H1 (cell line): ENCODE measurements around the gene MPZL3. TPM values are rescaled to one million over a fixed set of nuclear protein-coding genes. Genes with fewer than 3 reads are reported as not detected.

ENCODE experiments used
- CTCF ChIA-PET: fragments of 300-600 bp; sonication (Branson Sonifier 250); formaldehyde crosslinking; loops from one replicate; lab custom pipeline; 2021; ENCODE audit not compliant: partially characterized antibody; lab: Charles Lee
- POLR2A ChIA-PET: fragments of 300-600 bp; sonication (Branson Sonifier 250); formaldehyde crosslinking; loops from one replicate; lab custom pipeline; 2021; ENCODE audit warnings: inconsistent platforms; ENCODE audit not compliant: partially characterized antibody; lab: Charles Lee
- DNase-seq, 2 experiments: peaks; one replicate each; pipeline versions ENCODE4 v3.0.0 to v3.0.0-alpha.2; 2010 to 2022; ENCODE audit warnings: low spot score in 2 of 2, low read depth in 1 of 2, mixed read lengths in 1 of 2
- FAIRE-seq: peaks from 2 replicates; lab custom pipeline; 2011; peaks lifted over from hg19 to GRCh38; lab: Jason Lieb, UNC
- H2AFZ ChIP-seq: 2 replicates; pipeline ENCODE4 v1.8.1; 2012; ENCODE audit warnings: low read length, inconsistent platforms
- H2AK5ac ChIP-seq: 2 replicates; pipeline ENCODE4 v1.6.1; 2013; ENCODE audit warnings: low read depth, low read length
- H2BK120ac ChIP-seq: replicated peaks from 2 replicates; pipeline ENCODE3; 2013; ENCODE audit warnings: low read depth, low read length, inconsistent platforms
- H2BK12ac ChIP-seq: 2 replicates; pipeline ENCODE4 v1.6.1; 2013; ENCODE audit warnings: low read depth, low read length
- H2BK15ac ChIP-seq: 2 replicates; pipeline ENCODE4 v1.6.1; 2013; ENCODE audit warnings: low read length
- H2BK20ac ChIP-seq: 2 replicates; pipeline ENCODE4 v1.6.1; 2013; ENCODE audit warnings: low read length
- H2BK5ac ChIP-seq: 2 replicates; pipeline ENCODE4 v1.6.1; 2013; ENCODE audit warnings: low read depth, low read length
- H3K14ac ChIP-seq: 2 replicates; pipeline ENCODE4 v1.6.1; 2013; ENCODE audit warnings: inconsistent platforms; ENCODE audit not compliant: insufficient read length
- H3K18ac ChIP-seq: 2 replicates; pipeline ENCODE4 v1.6.1; 2013; ENCODE audit warnings: low read length; ENCODE audit errors: extremely low read depth
- H3K23ac ChIP-seq: 2 replicates; pipeline ENCODE4 v1.6.1; 2013; ENCODE audit warnings: inconsistent platforms; ENCODE audit not compliant: insufficient read length
- H3K23me2 ChIP-seq: 2 replicates; pipeline ENCODE4 v1.6.1; 2013; ENCODE audit warnings: low read depth, low read length
- H3K27ac ChIP-seq: 2 replicates; pipeline ENCODE4 v1.6.1; 2011; ENCODE audit warnings: low read depth, low read length, inconsistent platforms
- H3K27me3 ChIP-seq, 4 experiments: replicated peaks in 1 of 4; 1 replicate in 1 of 4; 2 replicates in 3 of 4; pipeline versions ENCODE4 v1.6.1 to v1.8.1; 2011 to 2013; ENCODE audit warnings: low read length in 3 of 4, mild to moderate bottlenecking in 3 of 4, inconsistent platforms in 2 of 4, mixed read lengths in 2 of 4, moderate library complexity in 1 of 4; ENCODE audit not compliant: control insufficient read depth in 3 of 4, insufficient read depth in 3 of 4; ENCODE audit errors: extremely low read depth in 1 of 4
- H3K36me3 ChIP-seq, 4 experiments: 2 replicates each; pipeline versions ENCODE4 v1.6.1 to v1.8.1; 2011 to 2013; ENCODE audit warnings: mild to moderate bottlenecking in 4 of 4, low read length in 3 of 4, moderate library complexity in 2 of 4, control low read depth in 1 of 4, inconsistent platforms in 1 of 4; ENCODE audit not compliant: insufficient read depth in 4 of 4, control insufficient read depth in 2 of 4
- H3K4ac ChIP-seq: replicated peaks from 2 replicates; pipeline ENCODE3; 2013; ENCODE audit warnings: low read length, low read depth, mixed read lengths, inconsistent platforms; ENCODE audit not compliant: insufficient read length
- H3K4me1 ChIP-seq, 4 experiments: replicated peaks in 1 of 4; 1 replicate in 1 of 4; 2 replicates in 3 of 4; pipeline versions ENCODE4 v1.6.1 to v1.8.1; 2011 to 2013; ENCODE audit warnings: low read length in 3 of 4, inconsistent platforms in 2 of 4, mixed read lengths in 1 of 4; ENCODE audit not compliant: insufficient read depth in 4 of 4, control insufficient read depth in 3 of 4
- H3K4me2 ChIP-seq, 2 experiments: 2 replicates each; pipeline versions ENCODE4 v1.6.1 to v1.8.1; 2011 to 2013; ENCODE audit warnings: low read depth in 2 of 2, low read length in 2 of 2, control low read depth in 1 of 2, inconsistent platforms in 1 of 2, mild to moderate bottlenecking in 1 of 2; ENCODE audit not compliant: insufficient read depth in 1 of 2
- H3K4me3 ChIP-seq, 4 experiments: fragments of 200-600, 300-600 bp in 1 of 4; sonication (generic), shearing (Covaris generic), sonication (Bioruptor Twin) in 1 of 4; 2 replicates each; pipeline versions ENCODE4 v1.5.1 to v1.8.1; 2011 to 2016; ENCODE audit warnings: low read length in 4 of 4, low read depth in 3 of 4, control low read depth in 2 of 4, inconsistent platforms in 2 of 4, mild to moderate bottlenecking in 2 of 4, mixed read lengths in 1 of 4, moderate library complexity in 1 of 4; ENCODE audit not compliant: insufficient read depth in 2 of 4; ENCODE audit errors: extremely low read depth in 1 of 4
- H3K56ac ChIP-seq: replicated peaks from 2 replicates; pipeline ENCODE3; 2013; ENCODE audit warnings: low read depth, mild to moderate bottlenecking, mixed read lengths, low read length, inconsistent platforms; ENCODE audit not compliant: insufficient read length
- H3K79me1 ChIP-seq: 2 replicates; pipeline ENCODE4 v1.6.1; 2013; ENCODE audit warnings: low read depth, low read length, control low read depth
- H3K79me2 ChIP-seq, 2 experiments: 2 replicates each; pipeline versions ENCODE4 v1.6.1 to v1.8.1; 2012 to 2013; ENCODE audit warnings: low read length in 2 of 2, mild to moderate bottlenecking in 2 of 2, inconsistent platforms in 1 of 2; ENCODE audit not compliant: insufficient read depth in 2 of 2, control insufficient read depth in 1 of 2
- H3K9ac ChIP-seq, 4 experiments: replicated peaks in 1 of 4; 1 replicate in 1 of 4; 2 replicates in 3 of 4; pipeline versions ENCODE4 v1.6.1 to v1.8.1; 2011 to 2013; ENCODE audit warnings: low read depth in 3 of 4, low read length in 3 of 4, control low read depth in 2 of 4, mild to moderate bottlenecking in 2 of 4, moderate library complexity in 2 of 4, inconsistent platforms in 1 of 4; ENCODE audit errors: extremely low read depth in 1 of 4
- H3K9me3 ChIP-seq, 2 experiments: 2 replicates each; pipeline versions ENCODE4 v1.6.1 to v1.8.1; 2012 to 2013; ENCODE audit warnings: mild to moderate bottlenecking in 2 of 2, moderate library complexity in 2 of 2, control low read depth in 1 of 2, inconsistent platforms in 1 of 2, low read depth in 1 of 2, low read length in 1 of 2, mixed read lengths in 1 of 2; ENCODE audit not compliant: insufficient read depth in 2 of 2
- H4K20me1 ChIP-seq, 2 experiments: replicated peaks in 1 of 2; 2 replicates each; pipeline versions ENCODE3 to v1.8.1; 2011 to 2013; ENCODE audit warnings: inconsistent platforms in 2 of 2, low read length in 2 of 2, mild to moderate bottlenecking in 1 of 2; ENCODE audit not compliant: insufficient read depth in 2 of 2, control insufficient read depth in 1 of 2
- H4K5ac ChIP-seq: 2 replicates; pipeline ENCODE4 v1.6.1; 2013; ENCODE audit warnings: low read length, low read depth, mixed read lengths, inconsistent platforms; ENCODE audit not compliant: insufficient read length
- H4K8ac ChIP-seq: 2 replicates; pipeline ENCODE4 v1.8.0; 2013; ENCODE audit warnings: mild to moderate bottlenecking, moderate library complexity, low read length, inconsistent platforms; ENCODE audit not compliant: insufficient read depth; ENCODE audit errors: extremely low read depth
- H4K91ac ChIP-seq: replicated peaks from 2 replicates; pipeline ENCODE3; 2013; ENCODE audit warnings: low read length, mixed read lengths, inconsistent platforms; ENCODE audit not compliant: insufficient read length
- BRCA1 ChIP-seq: IDR thresholded peaks from 2 replicates; pipeline ENCODE4 v1.6.1; 2012; ENCODE audit warnings: low read depth, low read length, improper control_type of control experiment
- CHD1 ChIP-seq: IDR thresholded peaks from 2 replicates; pipeline ENCODE4 v1.6.1; 2012; ENCODE audit warnings: low read depth, low read length, improper control_type of control experiment
- CREB1 ChIP-seq: IDR thresholded peaks from 2 replicates; pipeline ENCODE4 v1.6.1; 2012; ENCODE audit warnings: inconsistent platforms
- EP300 ChIP-seq, 2 experiments: IDR thresholded peaks; 1 replicate in 1 of 2; 2 replicates in 1 of 2; pipeline ENCODE4 v1.6.1; 2011 to 2012; ENCODE audit warnings: low read depth in 2 of 2, low read length in 2 of 2, mild to moderate bottlenecking in 2 of 2, borderline replicate concordance in 1 of 2, inconsistent platforms in 1 of 2, moderate library complexity in 1 of 2
- HDAC2 ChIP-seq, 2 experiments: fragments of 300-600 bp in 1 of 2; sonication (generic) in 1 of 2; IDR thresholded peaks; 2 replicates each; pipeline ENCODE4 v1.6.1; 2011 to 2012; ENCODE audit warnings: low read depth in 2 of 2, low read length in 2 of 2, mild to moderate bottlenecking in 2 of 2, moderate library complexity in 2 of 2, borderline replicate concordance in 1 of 2, inconsistent platforms in 1 of 2
- JUN ChIP-seq: IDR thresholded peaks from 2 replicates; pipeline ENCODE4 v1.6.1; 2011; ENCODE audit warnings: low read depth, mild to moderate bottlenecking, improper control_type of control experiment, low read length
- JUND ChIP-seq: IDR thresholded peaks from 2 replicates; pipeline ENCODE4 v1.6.1; 2011; ENCODE audit warnings: mild to moderate bottlenecking, improper control_type of control experiment, low read length
- MAFK ChIP-seq: IDR thresholded peaks from 2 replicates; pipeline ENCODE4 v1.6.1; 2012; ENCODE audit warnings: low read depth, mild to moderate bottlenecking, improper control_type of control experiment, low read length
- RFX5 ChIP-seq: IDR thresholded peaks from 2 replicates; pipeline ENCODE4 v1.6.1; 2011; ENCODE audit warnings: low read depth, low read length, improper control_type of control experiment, borderline replicate concordance
- SP1 ChIP-seq: IDR thresholded peaks from 2 replicates; pipeline ENCODE4 v1.6.1; 2011; ENCODE audit warnings: low read depth, low read length
- TEAD4 ChIP-seq: IDR thresholded peaks from 2 replicates; pipeline ENCODE4 v1.6.1; 2012; ENCODE audit warnings: low read depth, low read length, inconsistent platforms, mixed read lengths
- WGBS, 2 experiments: shearing (Covaris generic) in 1 of 2; methylation state at CpG; one replicate each; pipeline versions ENCODE4 v1.1.6 to v1.1.7; 2013 to 2015; ENCODE audit warnings: low lambda C conversion rate in 2 of 2, mixed read lengths in 2 of 2, inconsistent platforms in 1 of 2, low coverage in 1 of 2, missing lambda C conversion rate in 1 of 2; ENCODE audit not compliant: insufficient replicate concordance in 2 of 2, insufficient coverage in 1 of 2, insufficient read length in 1 of 2; ENCODE audit errors: extremely low coverage in 1 of 2, missing lambda C conversion rate in 1 of 2; 5-methylcytosine and 5-hydroxymethylcytosine counted together
- polyA plus RNA-seq, 7 experiments: library from polyadenylated mRNA; depleted of rRNA in 3 of 7; stranded (reverse) in 5 of 7; unstranded in 2 of 7; fragments of >200 nt in 5 of 7; fragments of 200-250 nt in 2 of 7; gene quantifications; 1 replicate in 5 of 7; 2 replicates in 1 of 7; 4 replicates in 1 of 7; pipeline versions ENCODE4 v1.2.1 to v1.2.3, GENCODE V29; 2011 to 2013; ENCODE audit warnings: missing spikeins in 2 of 7, mixed read lengths in 2 of 7
- total RNA-seq: library from RNA; stranded (reverse); fragmentation: NEBNext Ultra II Directional; extraction: Animal tissue kit (Norgen Biotek cat#: 25700); gene quantifications from 2 replicates; pipeline ENCODE4 v1.2.1, GENCODE V29; 2021
- TF ChIP-seq, protein P1 (sequence below): IDR thresholded peaks from 2 replicates; pipeline ENCODE4 v1.6.1; 2011; ENCODE audit warnings: low read length, improper control_type of control experiment
- TF ChIP-seq, protein P2 (sequence below): IDR thresholded peaks from 2 replicates; pipeline ENCODE4 v1.6.1; 2012; ENCODE audit warnings: inconsistent platforms

Gene MPZL3
- total and polyA plus RNA-seq, 2 of the 8 experiments (the other 6 are each of a cell fraction or from before 2014, with no cell fraction given) = 1.1 to 3.9 TPM

DNA sequence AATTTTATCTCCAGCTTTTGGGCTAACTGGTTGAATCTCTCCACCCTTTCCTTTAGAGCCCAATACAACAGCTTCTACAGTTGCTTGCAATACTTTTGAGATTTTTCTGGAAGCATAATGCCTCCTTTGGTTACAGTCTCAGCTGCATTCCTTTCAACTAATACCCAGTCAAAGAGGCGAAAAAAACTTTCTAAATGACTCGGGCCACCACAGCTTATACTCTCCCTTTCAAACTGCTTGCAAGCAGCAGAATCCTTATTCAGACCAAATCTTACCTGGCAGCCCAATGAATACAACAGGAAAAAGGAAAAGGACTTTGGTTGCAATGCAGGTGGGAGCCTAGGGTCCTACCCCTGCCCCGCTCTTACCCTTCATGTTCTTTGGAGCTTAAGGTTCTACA is 43.1 kb downstream of the MPZL3 start:
- CTCF ChIA-PET = interaction anchor here (1.3 to 5.9 kb wide), 3 partner anchors 10 to 82 kb away, joined by 3 to 38 read pairs (median 3); no protein-coding TSS in a partner anchor
- TF ChIP-seq CHD1 = no peak
- no peak for TF ChIP-seq SP1
- TF ChIP-seq, protein P1, sequence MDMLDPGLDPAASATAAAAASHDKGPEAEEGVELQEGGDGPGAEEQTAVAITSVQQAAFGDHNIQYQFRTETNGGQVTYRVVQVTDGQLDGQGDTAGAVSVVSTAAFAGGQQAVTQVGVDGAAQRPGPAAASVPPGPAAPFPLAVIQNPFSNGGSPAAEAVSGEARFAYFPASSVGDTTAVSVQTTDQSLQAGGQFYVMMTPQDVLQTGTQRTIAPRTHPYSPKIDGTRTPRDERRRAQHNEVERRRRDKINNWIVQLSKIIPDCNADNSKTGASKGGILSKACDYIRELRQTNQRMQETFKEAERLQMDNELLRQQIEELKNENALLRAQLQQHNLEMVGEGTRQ = no peak
- TF ChIP-seq BRCA1 = no peak
- no peak for TF ChIP-seq RFX5
- no peak for TF ChIP-seq JUND
- TF ChIP-seq, protein P2, sequence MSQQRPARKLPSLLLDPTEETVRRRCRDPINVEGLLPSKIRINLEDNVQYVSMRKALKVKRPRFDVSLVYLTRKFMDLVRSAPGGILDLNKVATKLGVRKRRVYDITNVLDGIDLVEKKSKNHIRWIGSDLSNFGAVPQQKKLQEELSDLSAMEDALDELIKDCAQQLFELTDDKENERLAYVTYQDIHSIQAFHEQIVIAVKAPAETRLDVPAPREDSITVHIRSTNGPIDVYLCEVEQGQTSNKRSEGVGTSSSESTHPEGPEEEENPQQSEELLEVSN = no peak
- no peak for TF ChIP-seq TEAD4
- no peak for TF ChIP-seq EP300 (IDR thresholded peaks at IDR 0.05; ENCODE audit: borderline replicate concordance in 1 of 2, low read depth in 2 of 2, low read length in 2 of 2)
- TF ChIP-seq MAFK = no peak
- no peak for TF ChIP-seq JUN
- no peak for TF ChIP-seq HDAC2 (IDR thresholded peaks at IDR 0.05; ENCODE audit: borderline replicate concordance in 1 of 2, low read depth in 2 of 2, low read length in 2 of 2)
- TF ChIP-seq CREB1 = no peak

More for the DNA sequence above, 43.1 kb downstream of the MPZL3 start:
- Histone ChIP-seq H3K4ac (no peak overlapping the region), H2BK15ac (no peak overlapping the region), H3K4me3 (no peak overlapping the region), H2BK12ac (no peak overlapping the region), H3K9ac (no peak overlapping the region), H4K5ac (no peak overlapping the region), H2BK120ac (no peak overlapping the region), H3K56ac (no peak overlapping the region), H3K18ac (no peak overlapping the region), H3K4me1 (peaks cover 6 to 21% (median 20%) of the 10 kb centered on the region in 4 experiments; a peak in 6 of 7 replicates), H2BK5ac (no peak overlapping the region), H2AK5ac (no peak overlapping the region), H4K91ac (no peak overlapping the region), H3K23me2 (0 out of 2 replicates have a peak, but pooled peaks cover 2% of the 10 kb centered on the region), H3K14ac (no peak overlapping the region), H3K36me3 (no peaks in the 10 kb centered on the region), H3K23ac (no peak overlapping the region), H3K4me2 (no peak overlapping the region), H2AFZ (no peak overlapping the region), H3K79me1 (no peaks in the 10 kb centered on the region), H3K27me3 (peaks cover 0 to 2% (median under 1%) of the 10 kb centered on the region in 4 experiments; a peak in 2 of 7 replicates), H3K9me3 (no peaks in the 10 kb centered on the region), H3K79me2 (no peaks in the 10 kb centered on the region), H4K8ac (no peak overlapping the region), H2BK20ac (no peak overlapping the region), H4K20me1 (no peaks in the 10 kb centered on the region), H3K27ac (no peak overlapping the region)
- DNase-seq = no peak
- POLR2A ChIA-PET = interaction anchor here (0.6 kb wide), 1 partner anchor 106 kb away, joined by 3 read pairs; no protein-coding TSS in a partner anchor
- 87% methylated on average over 3 of the region's 3 CpGs; no CpG with 5 or more reads in 1 of the 2 experiments for WGBS, 2 experiments
- no peak for FAIRE-seq
